D721Med (cell line): ENCODE measurements around the gene PCIF1.
"Not testable (repeated sequence)": the region's sequence is repeated elsewhere in the genome, so short reads cannot be mapped to it uniquely, and the experiment has no call there.

Experiments
- DNase-seq: peaks from one replicate; pipeline ENCODE4 v3.0.0; 2011; ENCODE audit warnings: low spot score; ENCODE audit not compliant: insufficient read length
- FAIRE-seq: peaks from 2 replicates; lab custom pipeline; 2011; peaks lifted over from hg19 to GRCh38; lab: Jason Lieb, UNC
- CTCF ChIP-seq: IDR thresholded peaks from 2 replicates; pipeline ENCODE4 v1.5.1; 2012; ENCODE audit warnings: mild to moderate bottlenecking, control low read depth; ENCODE audit not compliant: insufficient read depth; ENCODE audit errors: missing control alignments

Gene PCIF1

GRCh38 chr20:45975686-45976085, 41.2 kb downstream of the PCIF1 start:
- TF ChIP-seq CTCF: no peak
- DNase-seq (no peak), FAIRE-seq (no peak)

- TF ChIP-seq CTCF: no peak
- DNase-seq (no peak), FAIRE-seq (no peak)
Measured at GRCh38 chr20:45976086-45976485, 41.6 kb downstream of the PCIF1 start.

GRCh38 chr20:45981261-45981660, 46.8 kb downstream of the PCIF1 start:
- DNase-seq (no peak), FAIRE-seq (no peak)
- no peak for TF ChIP-seq CTCF

- no peak for TF ChIP-seq CTCF
- no peak for FAIRE-seq
- no peak for DNase-seq
Measured at GRCh38 chr20:45983279-45983743, 48.8 kb downstream of the PCIF1 start.

- FAIRE-seq (no peak), DNase-seq (no peak)
- TF ChIP-seq CTCF: no peak
Measured at GRCh38 chr20:45985573-45985972, 51.1 kb downstream of the PCIF1 start.

GRCh38 chr20:45987108-45987780, 52.8 kb downstream of the PCIF1 start:
- DNase-seq (peak; percentile 71), FAIRE-seq (no peak)
- TF ChIP-seq CTCF: peak; percentile 71

GRCh38 chr20:45988830-45989229, 54.3 kb downstream of the PCIF1 start:
- FAIRE-seq, DNase-seq: not testable (repeated sequence)
